Activated CD8-positive, alpha-beta memory T cell treated with anti-CD3 and anti-CD28 coated beads for 36 hours (primary cell): ENCODE data around the gene FAM78A. TPM values are rescaled to one million over a fixed set of nuclear protein-coding genes. Genes with fewer than 3 reads are reported as not detected.

Experiments used
- CTCF ChIA-PET: fragments of 350-600 bp; sonication (Branson Sonifier 250); formaldehyde crosslinking; loops from one replicate; lab custom pipeline; 2021; ENCODE audit warnings: antibody characterized with exemption; lab: Charles Lee
- POLR2A ChIA-PET: fragments of 350-600 bp; sonication (Branson Sonifier 250); formaldehyde crosslinking; loops from one replicate; lab custom pipeline; 2021; ENCODE audit warnings: antibody characterized with exemption; lab: Charles Lee
- total RNA-seq, 2 experiments: library from RNA; stranded (reverse); gene quantifications; one replicate each; pipeline ENCODE4 v1.2.3, GENCODE V29; 2021

Gene FAM78A
- total RNA-seq, 2 experiments from 2014 or later: 46.4 to 48.4 TPM

DNA sequence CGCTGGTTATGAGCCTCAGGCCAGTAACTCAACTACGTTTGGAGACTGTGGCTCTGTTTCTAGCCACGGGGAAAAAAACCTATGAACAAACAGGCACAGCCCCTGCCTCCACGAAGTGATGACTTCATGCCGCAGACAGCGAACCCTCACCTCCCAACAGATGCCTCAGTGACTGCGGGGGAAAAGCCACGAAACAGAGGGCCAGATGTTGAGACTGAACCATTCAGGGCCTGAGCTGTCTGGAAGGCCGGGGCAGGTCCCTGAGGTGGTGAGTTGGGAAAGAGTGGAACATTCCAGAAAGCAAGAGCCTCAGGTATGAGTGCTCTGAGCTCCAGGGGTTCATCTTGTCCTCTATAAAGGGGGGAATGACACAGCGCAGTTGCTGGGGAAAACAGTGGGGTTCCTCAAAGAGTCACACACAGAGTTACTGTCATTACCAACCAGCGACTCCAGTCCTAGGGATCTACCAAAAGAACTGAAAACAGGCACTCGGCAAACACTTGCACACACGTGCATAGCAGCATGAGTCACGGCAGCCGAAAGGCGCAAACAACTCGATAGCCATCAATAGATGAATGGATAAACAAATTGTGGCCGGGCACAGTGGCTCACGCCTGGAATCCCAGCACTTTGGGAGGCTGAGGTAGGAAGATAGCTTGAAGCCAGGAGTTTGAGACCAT is 28.5 kb upstream of the FAM78A start:
- ChIA-PET CTCF (no interaction called here), POLR2A (no interaction called here)

DNA sequence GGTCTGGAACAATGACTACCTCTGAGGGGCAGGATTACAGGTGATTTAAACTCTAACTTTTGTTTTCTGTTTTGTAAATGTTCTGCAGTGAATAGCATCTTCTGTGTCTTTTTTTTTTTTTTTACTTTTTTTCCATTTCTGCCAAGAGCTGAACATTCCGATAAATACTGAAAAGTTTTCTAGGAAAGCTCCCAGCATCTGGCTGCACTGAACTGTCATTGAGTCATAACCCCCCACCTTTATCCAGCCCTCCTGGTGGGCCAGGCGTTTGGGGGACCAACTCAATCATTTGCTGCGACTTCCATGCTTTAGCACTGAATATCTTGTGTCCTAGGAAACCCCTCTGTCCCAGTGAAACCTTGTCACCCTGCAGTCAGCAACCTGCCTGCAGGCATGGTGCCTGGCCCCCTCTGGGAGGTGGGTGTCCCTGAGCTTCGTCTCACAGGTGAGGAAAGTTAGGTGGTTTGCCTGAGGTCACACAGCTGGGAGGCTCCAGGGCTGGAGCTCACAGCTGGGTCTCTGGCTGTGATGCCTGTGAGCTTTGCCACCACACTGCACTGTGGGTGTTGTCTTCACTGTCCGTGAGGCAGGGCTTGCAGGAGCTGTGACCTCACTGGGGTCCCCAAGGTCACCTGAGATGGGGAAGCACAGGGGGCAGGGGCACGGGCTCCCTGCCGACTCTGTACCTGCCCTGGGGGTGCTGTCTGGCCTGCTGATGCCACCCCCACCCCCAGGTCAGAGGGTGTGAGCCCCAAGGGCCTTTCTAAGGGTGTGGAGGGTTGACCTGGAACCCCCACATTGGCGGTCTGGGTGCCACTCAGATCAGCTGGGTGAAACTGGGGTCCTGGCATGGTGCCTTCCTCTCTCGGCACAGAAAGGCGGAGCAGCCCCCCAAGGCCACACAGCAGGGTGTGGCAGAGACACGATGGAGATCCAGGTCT is 27.3 kb upstream of the FAM78A start:
- CTCF ChIA-PET: interaction anchor here (0.9 kb wide), 1 partner anchor 33 kb away, joined by 4 read pairs; no protein-coding TSS in a partner anchor
- POLR2A ChIA-PET: no interaction called here

DNA sequence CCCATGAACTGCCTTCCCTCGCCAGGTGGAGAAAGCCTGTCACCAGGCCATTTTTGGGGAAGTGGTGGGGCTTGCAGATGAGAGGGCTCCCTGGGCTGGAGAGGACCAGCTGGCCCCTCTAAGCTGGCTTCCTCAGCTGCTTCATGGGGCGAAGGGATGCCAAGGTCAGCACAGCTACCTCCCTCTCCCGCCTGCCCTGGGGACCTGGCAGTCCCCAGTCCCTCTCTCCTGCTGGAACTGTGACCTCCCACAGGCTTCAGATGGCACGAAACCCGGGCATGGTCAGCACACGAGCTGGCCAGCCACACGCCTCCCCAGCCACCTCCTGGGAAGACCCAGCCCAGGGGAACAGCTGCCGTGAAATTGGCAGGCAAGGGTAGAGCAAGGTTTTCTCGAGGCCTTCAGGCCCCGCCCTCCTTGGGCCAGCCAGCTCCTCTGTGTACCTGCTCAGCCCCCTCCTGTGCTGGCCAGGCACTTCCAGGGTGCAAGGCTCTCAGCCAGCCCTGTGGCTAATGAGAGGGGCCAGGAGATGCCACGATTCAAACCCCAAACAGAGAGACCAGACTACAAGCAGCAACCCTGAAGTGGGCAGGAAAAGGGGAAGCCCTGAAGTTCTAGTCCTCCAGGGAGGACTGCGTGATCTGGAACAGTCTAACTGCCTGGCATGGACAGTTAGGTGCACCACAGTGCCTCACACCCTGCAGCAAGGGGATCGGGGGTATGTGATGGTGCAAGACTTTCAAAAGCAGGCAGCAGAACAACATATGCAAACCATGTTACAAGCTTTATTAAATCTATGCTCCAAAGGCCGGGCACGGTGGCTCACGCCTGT is 26.1 kb upstream of the FAM78A start:
- ChIA-PET CTCF (interaction anchor here (1.5 kb wide), 1 partner anchor 34 kb away, joined by 6 read pairs; no protein-coding TSS in a partner anchor), POLR2A (no interaction called here)

DNA sequence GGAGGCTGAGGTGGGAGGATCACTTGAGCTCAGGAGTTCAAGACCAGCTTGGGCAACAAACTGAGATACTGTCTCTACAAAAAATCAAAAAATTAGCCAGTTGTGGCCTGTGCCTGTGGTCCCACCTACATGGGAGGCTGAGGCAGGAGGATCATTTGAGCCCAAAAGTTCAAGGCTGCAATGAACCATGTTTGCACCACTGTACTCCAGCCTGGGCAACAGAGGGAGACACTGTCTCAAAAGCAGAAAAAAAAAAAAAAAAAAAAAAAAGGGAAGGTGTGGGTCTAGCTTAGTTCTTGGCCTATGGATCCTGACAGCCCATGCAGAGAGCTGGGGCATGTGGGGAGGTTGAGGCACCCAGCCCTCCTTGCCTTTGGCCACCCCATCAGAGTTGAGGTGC is 24.1 kb upstream of the FAM78A start:
- CTCF ChIA-PET: interaction anchor here (0.6 to 0.8 kb wide), 3 partner anchors 11 to 127 kb away, joined by 3 to 4 read pairs (median 3); no protein-coding TSS in a partner anchor

DNA sequence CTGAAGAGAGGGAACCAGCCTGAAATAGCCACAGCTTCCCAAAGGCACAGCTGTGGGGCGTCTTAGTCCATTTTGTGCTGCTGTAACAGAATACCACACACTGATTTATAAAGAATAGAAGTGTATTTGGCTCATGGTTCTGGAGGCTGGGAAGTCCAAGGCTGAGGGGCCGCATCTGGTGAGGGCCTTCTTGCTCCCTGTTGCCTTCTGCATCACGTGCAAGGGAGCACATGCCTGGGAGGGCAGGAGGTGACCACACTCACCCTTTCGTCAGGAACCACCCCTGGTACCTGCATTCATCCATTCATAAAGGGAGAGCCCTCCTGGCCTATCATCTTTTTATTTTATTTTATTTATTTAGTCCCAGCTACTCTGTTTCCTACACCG is 23.6 kb upstream of the FAM78A start:
- ChIA-PET POLR2A (no interaction called here), CTCF (interaction anchor here (0.8 to 1.3 kb wide), 2 partner anchors 36 to 50 kb away, joined by 3 read pairs; no protein-coding TSS in a partner anchor)

More for the DNA sequence above, 24.1 kb upstream of the FAM78A start:
- POLR2A ChIA-PET: no interaction called here

DNA sequence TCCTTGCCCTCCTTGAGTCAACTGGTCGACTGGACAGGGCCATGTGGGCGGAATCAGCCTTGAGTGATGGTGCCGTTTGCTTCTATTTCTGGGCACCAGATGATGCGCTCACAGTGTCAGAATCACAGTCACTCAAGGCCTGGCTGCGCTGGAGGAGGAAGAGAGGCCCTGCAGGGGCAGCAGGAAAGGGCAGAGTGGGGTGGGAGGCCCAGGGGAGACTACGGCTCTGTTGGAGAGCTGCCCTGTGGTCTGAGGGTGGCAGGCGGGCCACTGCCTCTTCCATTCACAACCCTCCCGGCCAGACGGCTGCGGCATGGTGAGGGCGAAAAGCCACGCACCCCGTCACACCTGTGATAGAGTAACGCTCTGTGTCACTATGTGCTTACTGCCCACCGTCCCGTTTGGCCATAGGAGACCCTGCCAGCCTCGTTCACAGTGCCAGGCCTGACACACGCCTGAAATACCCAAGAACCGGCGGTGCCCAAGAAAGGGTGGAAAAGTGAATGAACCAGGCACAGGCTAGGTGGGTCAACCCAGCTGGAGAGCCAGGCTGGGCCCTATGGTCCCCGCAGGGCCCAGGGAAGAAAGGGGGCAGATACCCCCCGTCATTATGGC is 23.1 kb upstream of the FAM78A start:
- ChIA-PET CTCF (interaction anchor here (1.3 kb wide), 1 partner anchor 50 kb away, joined by 3 read pairs; no protein-coding TSS in a partner anchor), POLR2A (no interaction called here)

DNA sequence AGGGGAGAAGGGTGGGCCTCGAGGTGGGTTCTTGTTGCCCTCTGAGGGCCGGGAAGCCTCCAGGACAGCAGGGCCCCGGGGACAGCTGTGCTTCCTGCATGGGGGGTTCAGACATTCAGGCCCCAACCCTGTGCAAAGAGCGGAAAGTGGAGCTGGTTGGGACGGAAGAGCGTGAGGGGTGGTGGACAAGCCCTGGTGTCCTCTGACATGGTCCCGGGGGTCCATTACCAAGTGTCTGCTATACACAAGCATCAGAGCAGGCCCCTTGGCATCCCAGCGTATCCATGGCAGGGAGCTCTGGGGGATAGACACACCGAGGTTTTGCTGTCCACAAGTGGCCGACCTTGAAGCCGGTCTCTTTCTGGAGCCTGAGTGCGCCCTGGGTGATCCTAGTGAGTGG is 22.5 kb upstream of the FAM78A start:
- CTCF ChIA-PET: interaction anchor here (1.3 kb wide), 1 partner anchor 51 kb away, joined by 3 read pairs; no protein-coding TSS in a partner anchor
- POLR2A ChIA-PET: no interaction called here

DNA sequence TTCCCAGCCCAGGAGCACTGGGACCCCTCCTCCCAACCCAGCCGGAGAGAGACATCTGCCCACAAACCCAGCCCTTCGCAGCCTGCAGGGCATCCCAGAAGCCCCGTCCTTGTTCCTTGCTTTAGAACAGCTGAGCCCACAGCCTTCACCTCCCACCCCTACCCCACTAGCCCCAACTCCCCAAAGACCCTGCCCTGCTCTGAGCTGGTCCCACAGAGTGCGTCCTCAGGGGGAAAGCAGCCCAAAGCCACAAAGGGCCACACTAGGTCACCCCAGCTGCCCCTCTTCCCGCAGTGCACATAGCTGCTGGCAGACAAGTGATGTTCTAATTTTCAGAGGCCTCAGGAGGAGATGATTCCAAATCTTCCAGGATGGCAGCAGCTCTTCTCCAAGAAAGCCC is 22.0 kb upstream of the FAM78A start:
- ChIA-PET CTCF (no interaction called here), POLR2A (no interaction called here)

DNA sequence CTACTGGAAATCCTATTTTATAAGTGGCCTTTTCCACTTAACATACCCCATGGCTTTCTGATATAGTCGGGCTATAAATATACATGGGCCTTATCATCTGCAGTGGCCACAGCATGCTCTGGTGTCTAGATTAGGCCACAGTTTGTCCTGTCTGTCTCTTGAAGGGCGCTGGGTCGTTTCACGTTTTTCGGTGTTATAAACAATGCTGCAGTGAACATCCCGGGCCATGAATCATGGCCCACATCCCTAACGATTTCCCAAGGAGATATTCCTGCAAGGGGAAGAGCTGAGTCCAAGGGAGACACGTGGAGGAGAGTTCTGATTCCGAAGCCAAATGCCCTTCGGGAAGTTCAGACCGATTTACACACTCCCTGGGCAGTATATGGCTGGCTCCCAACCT is 21.6 kb upstream of the FAM78A start:
- CTCF ChIA-PET: interaction anchor here (1.2 kb wide), 1 partner anchor 38 kb away, joined by 4 read pairs; no protein-coding TSS in a partner anchor

DNA sequence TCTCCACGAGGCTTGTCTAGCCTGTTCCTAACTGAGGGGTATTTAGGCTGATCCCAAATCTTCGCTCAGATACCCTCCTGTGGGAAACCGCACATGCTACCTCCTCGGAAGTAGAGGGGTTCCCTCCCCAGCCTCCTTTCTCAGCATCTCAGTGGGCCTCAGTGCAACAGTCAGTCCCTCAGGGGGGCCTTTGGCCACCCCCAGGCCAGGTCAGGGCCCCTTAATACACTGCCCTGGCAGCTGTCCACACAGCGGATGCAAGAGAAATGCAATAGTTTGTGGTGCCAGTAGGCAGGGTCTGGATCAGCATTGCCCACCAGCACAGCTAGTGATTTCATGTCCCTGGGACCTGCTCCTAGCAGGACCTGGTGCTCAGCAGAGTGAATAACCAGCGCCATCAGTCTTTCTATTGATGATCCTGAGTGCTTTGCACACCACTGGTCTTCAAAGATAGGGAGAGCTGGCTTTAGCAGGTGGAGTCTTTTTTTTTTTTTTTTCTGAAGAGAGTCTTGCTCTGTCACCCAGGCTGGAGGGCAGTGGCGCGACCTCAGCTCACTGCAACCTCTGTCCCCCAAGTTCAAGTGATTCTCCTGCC is 20.7 kb upstream of the FAM78A start:
- ChIA-PET CTCF (interaction anchor here (0.6 to 1.2 kb wide), 2 partner anchors 39 to 158 kb away, joined by 3 to 4 read pairs; no protein-coding TSS in a partner anchor), POLR2A (no interaction called here)

More for the DNA sequence above, 21.6 kb upstream of the FAM78A start:
- POLR2A ChIA-PET: no interaction called here

DNA sequence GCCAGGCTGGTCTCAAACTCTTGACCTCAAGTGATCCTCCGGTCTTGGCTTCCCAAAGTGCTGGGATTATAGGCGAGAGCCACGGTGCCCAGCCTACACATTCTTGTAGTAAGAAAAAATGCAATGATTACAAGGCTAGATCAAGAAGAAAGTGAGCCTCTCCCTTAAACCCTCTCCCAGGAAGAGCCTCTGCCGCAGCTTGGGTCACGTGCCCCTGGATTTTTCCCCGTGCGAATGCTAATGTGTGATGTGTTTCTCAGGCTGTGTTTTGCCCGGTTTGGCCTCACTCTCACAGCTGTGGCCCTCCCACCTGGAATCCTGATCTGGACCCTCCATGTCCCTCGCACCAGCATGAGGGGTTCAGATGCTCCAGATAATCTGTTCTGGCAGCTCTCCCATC is 20.1 kb upstream of the FAM78A start:
- CTCF ChIA-PET: interaction anchor here (1.2 kb wide), 1 partner anchor 40 kb away, joined by 4 read pairs; no protein-coding TSS in a partner anchor
- POLR2A ChIA-PET: no interaction called here

DNA sequence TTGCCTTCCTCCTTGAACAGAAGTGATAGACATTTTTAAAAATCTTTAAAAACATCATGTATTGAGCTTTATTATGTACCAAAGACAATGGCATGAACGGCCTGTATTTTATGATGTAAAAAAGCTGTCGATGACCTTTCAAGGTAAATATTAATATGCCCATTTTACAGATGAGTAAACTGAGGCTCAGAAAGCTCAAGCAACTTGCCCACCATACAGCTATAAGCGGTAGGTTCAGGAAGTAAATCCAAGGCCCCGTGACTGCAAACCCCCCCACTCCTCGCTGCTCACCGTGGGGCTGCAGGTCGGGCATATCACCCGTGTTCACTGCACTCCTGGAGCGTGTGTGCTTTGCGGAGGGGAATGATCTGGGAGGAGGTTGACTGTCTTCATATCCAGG is 16.6 kb upstream of the FAM78A start:
- ChIA-PET POLR2A (no interaction called here), CTCF (interaction anchor here (1.1 to 1.3 kb wide), 2 partner anchors 8 to 44 kb away, joined by 3 to 5 read pairs; no protein-coding TSS in a partner anchor)

DNA sequence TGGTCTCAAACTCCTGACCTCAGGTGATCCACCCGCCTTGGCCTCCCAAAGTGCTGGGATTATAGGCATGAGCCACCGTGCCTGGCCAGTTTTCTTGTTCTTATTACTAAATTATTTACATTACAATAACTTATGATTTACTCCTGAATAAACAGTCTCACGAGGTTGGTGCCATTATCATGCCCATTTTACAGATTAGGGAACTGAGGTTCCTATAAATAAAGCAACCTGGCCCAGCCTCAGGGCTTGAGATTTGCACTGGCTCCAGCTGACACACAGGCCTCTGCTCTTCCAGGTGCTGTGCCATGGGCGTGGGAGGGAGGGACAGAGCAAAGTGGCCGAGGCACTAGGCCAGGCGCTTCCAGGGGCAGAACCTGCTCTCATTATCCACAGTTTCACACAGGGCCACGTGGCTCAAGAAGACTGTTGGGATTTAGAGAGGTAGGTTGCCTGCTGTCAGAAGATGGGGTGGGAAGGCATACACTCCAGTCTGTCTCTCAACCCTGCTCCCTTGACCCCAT is 15.5 kb upstream of the FAM78A start:
- POLR2A ChIA-PET: interaction anchor here (0.7 kb wide), 1 partner anchor 12 kb away, joined by 6 read pairs; no protein-coding TSS in a partner anchor
- CTCF ChIA-PET: interaction anchor here (1.3 kb wide), 1 partner anchor 45 kb away, joined by 3 read pairs; no protein-coding TSS in a partner anchor

DNA sequence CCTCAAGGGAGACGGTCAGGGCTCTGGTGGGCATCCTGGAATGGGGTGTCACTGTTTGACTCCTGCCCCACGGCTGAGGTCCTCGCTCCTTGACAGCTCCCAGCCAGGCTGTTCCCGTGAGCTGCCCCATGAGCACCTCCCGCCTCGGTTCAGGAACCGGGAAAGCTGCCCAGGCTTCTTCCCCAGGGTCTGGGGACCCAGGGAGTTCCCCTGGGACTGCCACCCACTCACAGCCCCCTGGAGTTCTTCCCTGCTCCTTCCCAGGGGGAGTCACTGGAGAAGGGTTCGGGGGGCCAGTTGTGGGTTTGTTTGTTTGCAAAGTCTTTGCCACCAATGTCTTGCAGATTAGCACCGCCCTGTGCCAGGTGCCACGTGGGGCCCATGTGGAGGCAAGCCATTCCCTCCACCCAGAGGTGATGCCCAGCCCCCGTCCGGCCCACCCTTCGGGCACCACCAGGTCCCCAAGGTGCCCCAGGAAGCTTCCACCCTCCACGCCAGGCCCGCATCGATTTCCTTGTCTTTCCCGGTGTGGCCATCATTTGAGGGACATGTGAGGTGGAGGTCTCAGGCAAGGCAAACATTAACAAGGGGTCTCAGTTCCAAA is 14.6 kb upstream of the FAM78A start:
- CTCF ChIA-PET: no interaction called here

DNA sequence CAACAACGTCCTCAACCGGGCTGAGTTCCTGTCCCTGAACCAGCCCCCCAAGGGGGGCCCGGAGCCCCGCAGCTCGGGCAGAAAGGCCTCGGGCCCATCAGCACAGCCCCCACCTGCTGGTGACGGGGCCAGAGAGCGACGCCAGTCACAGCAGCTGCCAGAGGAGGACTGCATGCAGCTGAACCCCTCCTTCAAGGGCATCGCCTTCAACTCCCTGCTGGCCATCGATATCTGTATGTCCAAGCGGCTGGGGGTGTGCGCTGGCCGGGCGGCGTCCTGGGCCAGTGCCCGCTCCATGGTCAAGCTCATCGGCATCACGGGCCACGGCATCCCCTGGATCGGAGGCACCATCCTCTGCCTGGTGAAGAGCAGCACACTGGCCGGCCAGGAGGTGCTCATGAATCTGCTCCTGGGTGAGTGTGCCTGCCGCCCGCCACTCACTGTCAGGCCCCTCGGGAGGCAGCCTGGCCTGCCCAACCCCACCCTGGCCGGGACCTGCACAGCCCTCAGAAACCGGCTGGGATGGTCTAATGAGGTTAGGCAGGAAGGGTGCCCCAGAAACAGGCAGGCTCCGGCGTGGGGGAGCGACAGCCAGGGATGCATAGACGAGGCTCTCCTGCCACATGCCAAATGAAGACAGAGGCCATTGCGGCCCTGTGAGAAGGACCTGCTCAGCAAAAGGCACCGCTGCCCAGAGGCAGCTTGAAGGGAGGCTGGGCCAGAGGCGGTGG is 13.9 kb upstream of the FAM78A start:
- CTCF ChIA-PET: interaction anchor here (1.3 kb wide), 1 partner anchor 46 kb away, joined by 4 read pairs; no protein-coding TSS in a partner anchor
- POLR2A ChIA-PET: no interaction called here

More for the DNA sequence above, 14.6 kb upstream of the FAM78A start:
- POLR2A ChIA-PET: no interaction called here

DNA sequence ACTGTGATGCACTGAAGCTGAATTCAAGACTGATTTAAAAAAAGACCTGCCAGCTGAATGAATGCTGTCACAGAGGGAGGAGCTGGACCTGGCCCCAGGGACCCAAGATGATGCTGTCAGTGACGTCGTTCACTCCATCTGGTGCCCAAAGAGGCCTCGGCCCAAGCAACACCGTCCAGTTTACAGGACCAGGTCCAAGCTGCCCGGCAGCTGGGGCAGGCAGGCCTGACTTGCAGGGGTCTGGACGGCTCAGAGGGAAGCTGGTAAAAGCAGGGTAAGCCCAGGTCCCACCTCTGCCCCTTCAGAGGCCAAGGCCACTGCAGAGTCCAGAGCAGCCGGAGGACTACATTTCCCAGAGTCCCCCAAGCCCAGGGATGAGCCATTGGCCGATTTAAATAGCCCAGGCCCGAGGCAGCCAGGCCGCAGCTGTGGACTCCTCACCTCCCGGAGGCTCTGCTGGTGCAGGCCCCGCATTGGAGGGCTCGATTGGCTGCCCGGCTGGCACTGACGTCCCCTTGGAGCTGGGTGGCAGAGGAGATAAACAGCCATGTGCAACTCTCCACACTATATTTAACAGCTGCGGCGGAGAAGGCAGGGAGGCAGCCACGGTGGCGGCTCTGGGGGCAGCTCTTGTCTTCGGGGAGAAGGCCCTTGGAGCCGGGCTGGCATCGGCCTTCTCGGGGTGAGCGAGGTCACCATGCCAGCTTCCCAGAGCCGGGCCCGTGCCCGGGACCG is 13.2 kb upstream of the FAM78A start, which contains the start of gene PLPP7:
PLPP7 (plus strand) TSS at position 423 of the 735 bp plus-strand sequence; CDS start at position 698, 275 bp downstream.
- POLR2A ChIA-PET: no interaction called here
- CTCF ChIA-PET: interaction anchor here (1.3 to 1.5 kb wide), 2 partner anchors 15 to 47 kb away, joined by 3 to 4 read pairs; no protein-coding TSS in a partner anchor
